ENCODE data around the gene KRT3. TPM values are rescaled to one million over a fixed set of nuclear protein-coding genes. Genes with fewer than 3 reads are reported as not detected.

The KRT3 gene
- total RNA-seq, 1 donor from 2014 or later: not detected

- no peak overlapping the region for H3K4me3 Mint-ChIP-seq
- no peak overlapping the region for H3K27ac Mint-ChIP-seq
- H3K27me3 Mint-ChIP-seq: peaks cover 2% of the 10 kb centered on the region
- no peaks in the 10 kb centered on the region for H3K4me1 Mint-ChIP-seq
- H3K36me3 Mint-ChIP-seq (ENCODE audit: low read depth): no peaks in the 10 kb centered on the region
- ATAC-seq (ENCODE audit: low read depth) (no peak), DNase-seq (no peak)
- no peaks in the 10 kb centered on the region for H3K9me3 Mint-ChIP-seq
- ChIA-PET POLR2A (no interaction called here), CTCF (no interaction called here)
- TF ChIP-seq CTCF (IDR thresholded peaks at IDR 0.05): no peak
- intact Hi-C loops (cut with micrococcal nuclease): no loop called here
Observed at GRCh38 chr12:52806169-52806811, 10.4 kb upstream of the KRT3 start.

GRCh38 chr12:52805739-52806138 lies 9.8 kb upstream of the KRT3 start:
- intact Hi-C loops (cut with micrococcal nuclease): no loop called here
- no peaks in the 10 kb centered on the region for H3K9me3 Mint-ChIP-seq
- H3K27ac Mint-ChIP-seq: no peak overlapping the region
- ChIA-PET CTCF (no interaction called here), POLR2A (no interaction called here)
- ATAC-seq (ENCODE audit: low read depth) (no peak), DNase-seq (no peak)
- no peak for TF ChIP-seq CTCF (IDR thresholded peaks at IDR 0.05)
- H3K4me3 Mint-ChIP-seq: no peak overlapping the region
- H3K36me3 Mint-ChIP-seq (ENCODE audit: low read depth): no peaks in the 10 kb centered on the region
- H3K4me1 Mint-ChIP-seq: no peaks in the 10 kb centered on the region
- peaks cover 2% of the 10 kb centered on the region for H3K27me3 Mint-ChIP-seq

GRCh38 chr12:52805000-52805399 lies 9.1 kb upstream of the KRT3 start:
- no peak for TF ChIP-seq CTCF (IDR thresholded peaks at IDR 0.05)
- no peaks in the 10 kb centered on the region for H3K27me3 Mint-ChIP-seq
- H3K4me1 Mint-ChIP-seq: no peaks in the 10 kb centered on the region
- H3K4me3 Mint-ChIP-seq: no peak overlapping the region
- ChIA-PET CTCF (no interaction called here), POLR2A (no interaction called here)
- H3K36me3 Mint-ChIP-seq (ENCODE audit: low read depth): no peaks in the 10 kb centered on the region
- intact Hi-C loops (cut with micrococcal nuclease): no loop called here
- H3K27ac Mint-ChIP-seq: no peak overlapping the region
- ATAC-seq (ENCODE audit: low read depth): no peak
- H3K9me3 Mint-ChIP-seq: no peaks in the 10 kb centered on the region
- DNase-seq: no peak

- H3K27ac Mint-ChIP-seq: no peak overlapping the region
- no peak for TF ChIP-seq CTCF (IDR thresholded peaks at IDR 0.05)
- H3K9me3 Mint-ChIP-seq: no peaks in the 10 kb centered on the region
- H3K27me3 Mint-ChIP-seq: peaks cover 4% of the 10 kb centered on the region
- DNase-seq: no peak
- no peak overlapping the region for H3K4me3 Mint-ChIP-seq
- no peak for ATAC-seq (ENCODE audit: low read depth)
- POLR2A ChIA-PET: no interaction called here
- H3K36me3 Mint-ChIP-seq (ENCODE audit: low read depth): no peaks in the 10 kb centered on the region
- intact Hi-C loops (cut with micrococcal nuclease): no loop called here
- CTCF ChIA-PET: no interaction called here
- no peaks in the 10 kb centered on the region for H3K4me1 Mint-ChIP-seq
Observed at GRCh38 chr12:52802442-52802841, 6.5 kb upstream of the KRT3 start.

GRCh38 chr12:52801773-52802172 lies 5.9 kb upstream of the KRT3 start:
- CTCF ChIA-PET: no interaction called here
- peaks cover 4% of the 10 kb centered on the region for H3K27me3 Mint-ChIP-seq
- POLR2A ChIA-PET: no interaction called here
- no peak for ATAC-seq (ENCODE audit: low read depth)
- DNase-seq: no peak
- no peak overlapping the region for H3K4me3 Mint-ChIP-seq
- no peaks in the 10 kb centered on the region for H3K36me3 Mint-ChIP-seq (ENCODE audit: low read depth)
- intact Hi-C loops (cut with micrococcal nuclease): no loop called here
- H3K4me1 Mint-ChIP-seq: no peaks in the 10 kb centered on the region
- TF ChIP-seq CTCF (IDR thresholded peaks at IDR 0.05): no peak
- no peak overlapping the region for H3K27ac Mint-ChIP-seq
- no peaks in the 10 kb centered on the region for H3K9me3 Mint-ChIP-seq
